Right forelimb (tissue), 1 donor: ENCODE results near the gene GSDMA.
"Not testable (repeated sequence)": the region's sequence is repeated elsewhere in the genome, so short reads cannot be mapped to it uniquely, and the experiment has no call there.

Experiments used
- DNase-seq: peaks from one replicate; pipeline ENCODE4 v3.0.0-alpha.2; 2018

Gene GSDMA

GRCh38 chr17:39999067-39999466 lies 36.3 kb downstream of the GSDMA start:
- DNase-seq: no peak

GRCh38 chr17:40000161-40000560 lies 37.4 kb downstream of the GSDMA start:
- DNase-seq: no peak

- DNase-seq: not testable (repeated sequence)
Measured at GRCh38 chr17:40001335-40001734, 38.5 kb downstream of the GSDMA start.

- DNase-seq: no peak
Measured at GRCh38 chr17:40004072-40004471, 41.3 kb downstream of the GSDMA start.

DNA sequence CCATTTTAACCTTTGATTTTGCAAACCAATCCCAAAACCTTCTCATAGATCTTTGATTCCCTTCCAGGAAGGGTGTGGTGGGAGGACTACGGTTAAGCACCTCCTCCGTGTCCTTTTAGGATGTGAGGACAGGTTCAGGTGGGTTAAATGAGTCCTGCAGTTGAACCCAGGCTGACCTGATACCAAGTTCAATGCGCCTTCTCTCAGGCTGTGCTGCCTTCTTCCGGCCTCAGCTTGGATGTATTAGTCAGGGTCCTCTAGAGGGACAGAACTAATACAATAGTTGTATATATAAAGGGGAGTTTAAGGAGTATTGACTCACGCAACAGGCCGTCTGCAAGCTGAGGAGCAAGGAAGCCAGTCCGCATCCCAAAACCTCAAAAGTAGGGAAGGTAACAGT lies 41.9 kb downstream of the GSDMA start:
- no peak for DNase-seq

GRCh38 chr17:40005520-40005919 lies 42.7 kb downstream of the GSDMA start:
- DNase-seq: no peak

DNA sequence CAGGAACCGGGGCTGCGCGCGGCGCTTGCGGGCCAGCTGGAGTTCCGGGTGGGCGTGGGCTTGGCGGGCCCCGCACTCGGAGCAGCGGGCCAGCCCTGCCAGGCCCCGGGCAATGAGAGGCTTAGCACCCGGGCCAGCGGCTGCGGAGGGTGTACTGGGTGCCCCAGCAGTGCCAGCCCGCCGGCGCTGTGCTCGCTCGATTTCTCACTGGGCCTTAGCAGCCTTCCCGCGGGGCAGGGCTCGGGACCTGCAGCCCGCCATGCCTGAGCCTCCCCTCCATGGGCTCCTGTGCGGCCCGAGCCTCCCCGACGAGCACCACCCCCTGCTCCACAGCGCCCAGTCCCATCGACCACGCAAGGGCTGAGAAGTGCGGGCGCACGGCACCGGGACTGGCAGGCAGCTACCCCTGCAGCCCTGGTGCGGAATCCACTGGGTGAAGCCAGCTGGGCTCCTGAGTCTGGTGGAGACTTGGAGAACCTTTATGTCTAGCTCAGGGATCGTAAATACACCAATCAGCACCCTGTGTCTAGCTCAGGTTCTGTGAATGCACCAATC lies 48.2 kb downstream of the GSDMA start:
- DNase-seq: not testable (repeated sequence)

DNA sequence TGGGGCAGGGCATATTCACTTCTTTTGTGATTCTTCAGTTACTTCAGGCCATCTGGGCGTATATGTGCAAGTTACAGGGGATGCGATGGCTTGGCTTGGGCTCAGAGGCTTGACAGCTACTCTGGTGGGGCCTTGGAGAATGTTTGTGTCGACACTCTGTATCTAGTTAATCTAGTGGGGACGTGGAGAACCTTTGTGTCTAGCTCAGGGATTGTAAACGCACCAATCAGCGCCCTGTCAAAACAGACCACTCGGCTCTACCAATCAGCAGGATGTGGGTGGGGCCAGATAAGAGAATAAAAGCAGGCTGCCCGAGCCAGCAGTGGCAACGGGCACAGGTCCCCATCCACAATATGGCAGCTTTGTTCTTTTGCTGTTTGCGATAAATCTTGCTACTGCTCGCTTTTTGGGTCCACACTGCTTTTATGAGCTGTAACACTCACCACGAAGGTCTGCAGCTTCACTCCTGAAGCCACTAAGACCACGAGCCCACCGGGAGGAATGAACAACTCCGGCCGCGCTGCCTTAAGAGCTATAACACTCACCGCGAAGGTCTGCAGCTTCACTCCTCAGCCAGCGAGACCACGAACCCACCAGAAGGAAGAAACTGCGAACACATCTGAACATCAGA lies 49.3 kb downstream of the GSDMA start:
- not testable (repeated sequence) for DNase-seq

DNA sequence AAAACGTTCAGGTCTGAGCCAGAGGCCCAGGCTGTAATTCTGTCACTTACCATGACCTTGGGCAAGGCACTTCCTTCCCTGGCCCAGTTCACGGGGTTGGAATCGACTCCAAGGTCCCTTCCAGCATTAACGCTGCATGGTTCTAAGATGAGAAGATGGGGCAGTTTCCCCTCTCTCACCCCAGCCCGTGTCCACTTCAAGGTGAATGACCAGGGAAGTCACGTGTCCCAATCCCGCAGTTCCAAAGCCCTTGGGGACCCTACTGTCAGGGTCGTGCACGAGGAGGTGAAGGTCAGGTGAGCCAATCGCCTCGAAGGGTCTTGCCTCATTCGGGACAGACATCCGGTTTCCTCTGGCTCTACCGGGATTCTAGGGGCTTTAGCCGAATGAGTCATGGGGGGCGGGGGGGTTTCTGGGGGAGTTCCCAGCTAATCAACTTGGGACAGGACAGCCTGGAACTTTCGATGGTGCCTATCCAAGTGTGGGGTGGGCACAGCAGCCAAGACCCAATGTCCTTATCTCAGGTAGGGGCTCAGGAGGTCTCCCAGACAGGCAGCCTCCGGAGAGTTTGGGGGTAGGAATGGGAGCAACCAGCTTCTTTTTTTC lies 51.7 kb downstream of the GSDMA start:
- no peak for DNase-seq

- DNase-seq: peak; percentile 53
Measured at GRCh38 chr17:40015005-40015997, 52.5 kb downstream of the GSDMA start, which contains the start of gene CSF3. Gene CSF3, plus strand, starts transcription at chr17:40015440. Its CDS starts 35 bp downstream, at chr17:40015475.

- DNase-seq: no peak
Measured at GRCh38 chr17:40015998-40016985, 53.5 kb downstream of the GSDMA start.

GRCh38 chr17:40017422-40018080 lies 54.7 kb downstream of the GSDMA start:
- DNase-seq: peak; percentile 53

GRCh38 chr17:40018211-40019121 lies 55.7 kb downstream of the GSDMA start:
- peak; percentile 83 for DNase-seq

- no peak for DNase-seq
Measured at GRCh38 chr17:40019140-40019991, 56.6 kb downstream of the GSDMA start.

- DNase-seq: no peak
Measured at GRCh38 chr17:40020146-40020545, 57.3 kb downstream of the GSDMA start.

GRCh38 chr17:40021451-40021971 lies 58.7 kb downstream of the GSDMA start:
- no peak for DNase-seq

- no peak for DNase-seq
Measured at GRCh38 chr17:40022497-40022896, 59.7 kb downstream of the GSDMA start.

DNA sequence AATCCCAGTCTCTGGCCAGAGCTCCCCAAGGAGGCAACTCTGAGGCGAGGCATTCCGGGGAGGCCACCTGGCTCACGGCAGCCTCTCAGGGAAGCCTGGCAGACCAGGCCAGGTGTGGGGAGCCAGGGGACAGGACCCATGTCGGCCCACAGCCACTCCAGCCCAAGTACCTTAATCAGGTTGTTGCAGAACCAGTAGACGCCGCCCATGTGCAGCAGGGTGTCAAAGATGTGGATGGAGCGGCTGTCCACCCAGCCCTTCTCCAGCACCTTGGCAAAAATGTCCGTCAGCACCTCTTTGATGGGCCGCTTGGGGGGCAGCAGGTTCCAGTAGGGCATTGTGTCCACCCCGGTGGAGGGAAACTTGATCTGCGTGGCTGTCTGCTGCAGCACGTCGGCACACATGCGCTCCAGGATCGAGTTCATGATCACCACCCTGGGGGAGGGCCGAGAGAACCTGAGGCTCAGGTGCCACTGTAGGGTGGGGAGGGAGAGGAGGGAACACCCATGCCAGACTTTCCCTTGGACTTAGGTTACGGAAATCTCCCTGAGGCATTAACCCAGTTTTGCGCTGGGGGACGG lies 60.2 kb downstream of the GSDMA start:
- DNase-seq: no peak
